Panc1 (cell line): ENCODE measurements around the gene CCDC141. TPM values are rescaled to one million over a fixed set of nuclear protein-coding genes. Genes with fewer than 3 reads are reported as not detected.

Experiments
- ATAC-seq: fragments of 200-7000 bp; cut with Tn5 transposase; 2 replicates; pipeline ENCODE4 v1.9.1; 2020; ENCODE audit warnings: mild to moderate bottlenecking, moderate library complexity
- BruUV-seq: library from RNA; stranded (reverse); fragments of 400-500 nt; replicated peaks from 2 replicates; lab custom pipeline; 2021; lab: Mats Ljungman, UMichigan
- CTCF ChIA-PET: fragments of 300-600 bp; sonication (Branson Sonifier 250); formaldehyde crosslinking; loops from one replicate; lab custom pipeline; 2022; ENCODE audit warnings: antibody characterized with exemption; lab: Charles Lee
- POLR2A ChIA-PET: fragments of 300-600 bp; sonication (Branson Sonifier 250); formaldehyde crosslinking; loops from one replicate; lab custom pipeline; 2022; ENCODE audit warnings: antibody characterized with exemption; lab: Charles Lee
- DNase-seq: peaks from one replicate; pipeline ENCODE4 v3.0.0-alpha.2; 2010; ENCODE audit warnings: low read depth, low spot score
- H3K27ac ChIP-seq: 2 replicates; pipeline ENCODE4 v1.5.1; 2011; ENCODE audit warnings: mild to moderate bottlenecking, low read length, inconsistent platforms
- H3K27me3 ChIP-seq: fragments of 200-500 bp; sonication (Bioruptor generic); 2 replicates; pipeline ENCODE4 v1.6.0; 2014; ENCODE audit warnings: low read length, inconsistent platforms; ENCODE audit not compliant: control insufficient read depth, insufficient read depth
- H3K36me3 ChIP-seq: fragments of 200-500 bp; sonication (Bioruptor generic); 2 replicates; pipeline ENCODE4 v1.5.1; 2014; ENCODE audit warnings: inconsistent platforms, mild to moderate bottlenecking, low read length, moderate library complexity; ENCODE audit not compliant: control insufficient read depth, insufficient read depth
- H3K4me1 ChIP-seq: 2 replicates; pipeline ENCODE4 v1.5.1; 2011; ENCODE audit warnings: inconsistent platforms, mild to moderate bottlenecking, low read length, moderate library complexity; ENCODE audit not compliant: control insufficient read depth, insufficient read depth
- H3K4me3 ChIP-seq, 2 experiments: 2 replicates each; pipeline ENCODE4 v1.5.1; 2011 to 2012; ENCODE audit warnings: low read depth in 2 of 2, low read length in 2 of 2, mild to moderate bottlenecking in 2 of 2, inconsistent platforms in 1 of 2, moderate library complexity in 1 of 2
- H3K9me3 ChIP-seq: fragments of 200-500 bp; sonication (Bioruptor generic); 2 replicates; pipeline ENCODE4 v1.5.1; 2014; ENCODE audit warnings: low read depth, mild to moderate bottlenecking, inconsistent platforms, low read length, moderate library complexity; ENCODE audit not compliant: control insufficient read depth, insufficient read depth
- POLR2AphosphoS5 ChIP-seq: IDR thresholded peaks from 2 replicates; pipeline ENCODE4 v1.6.1; 2012; ENCODE audit warnings: mild to moderate bottlenecking, low read depth, low read length, moderate library complexity
- SIN3A ChIP-seq: IDR thresholded peaks from 2 replicates; pipeline ENCODE4 v1.6.1; 2012; ENCODE audit warnings: low read depth, mild to moderate bottlenecking, low read length, moderate library complexity, borderline replicate concordance; ENCODE audit not compliant: insufficient read depth
- TCF7L2 ChIP-seq: IDR thresholded peaks from 2 replicates; pipeline ENCODE4 v1.6.1; 2011; ENCODE audit warnings: mild to moderate bottlenecking, low read depth, low read length, inconsistent platforms
- in situ Hi-C: cut with HindIII; loops from 2 replicates; pipeline ENCODE4 v1.10.0; 2016; ENCODE audit warnings: low sequenced_read_pairs, low pct_unique_long_range_greater_than_20kb
- intact Hi-C: fragments of 100-400 bp; cut with micrococcal nuclease; formaldehyde crosslinking; loops from one replicate; pipeline ENCODE4 v1.10.0; 2022; ENCODE audit not compliant: unreplicated experiment
- total RNA-seq: library from RNA; stranded (reverse); gene quantifications from one replicate; pipeline ENCODE4 v1.2.1, GENCODE V29; 2021; ENCODE audit not compliant: unreplicated experiment
- TF ChIP-seq, protein P1 (sequence below): fragments of 450-650 bp; IDR thresholded peaks from 2 replicates; pipeline ENCODE4 v1.5.1; 2017; ENCODE audit warnings: mild to moderate bottlenecking
- TF ChIP-seq, protein P2 (sequence below), 2 experiments: IDR thresholded peaks; 2 replicates each; pipeline ENCODE4 v1.6.1; 2011 to 2012; ENCODE audit warnings: low read depth in 2 of 2, control low read depth in 1 of 2, low read length in 1 of 2, mild to moderate bottlenecking in 1 of 2, moderate library complexity in 1 of 2; ENCODE audit not compliant: insufficient read depth in 1 of 2

The CCDC141 gene
- total RNA-seq, 1 experiment from 2014 or later: 0.10 TPM

DNA sequence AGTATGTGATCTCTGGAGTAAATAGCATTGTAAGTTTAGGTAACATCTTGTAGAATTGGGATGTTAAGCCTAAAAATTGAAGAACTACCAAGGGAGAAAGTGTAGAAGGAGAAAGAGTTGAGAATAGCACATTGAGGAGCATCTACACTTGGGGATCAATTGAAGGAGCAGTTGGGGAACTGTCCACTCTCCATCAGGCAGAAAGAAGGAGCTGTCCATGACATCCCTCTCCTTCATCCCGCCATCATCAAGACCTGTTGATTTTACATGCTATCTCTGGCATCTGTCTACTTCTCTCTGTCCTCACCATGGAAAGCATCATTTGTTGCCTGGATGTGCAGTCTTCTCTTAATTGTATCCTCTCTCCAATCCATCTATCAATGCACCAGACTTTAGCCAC lies 87.8 kb downstream of the CCDC141 start:
- no TSS peak for BruUV-seq
- H3K27me3 ChIP-seq: no peaks in the 10 kb centered on the region
- H3K27ac ChIP-seq: no peak overlapping the region
- no peak overlapping the region for H3K4me3 ChIP-seq
- DNase-seq (no peak), ATAC-seq (no peak)
- ChIA-PET CTCF (no interaction called here), POLR2A (no interaction called here)
- intact Hi-C loops (no loop called here), in situ Hi-C loops (no loop called here)
- no peaks in the 10 kb centered on the region for H3K4me1 ChIP-seq
- no peaks in the 10 kb centered on the region for H3K36me3 ChIP-seq
- no peaks in the 10 kb centered on the region for H3K9me3 ChIP-seq
- no peak for TF ChIP-seq TCF7L2
- no peak for TF ChIP-seq SIN3A
- TF ChIP-seq, protein P1, sequence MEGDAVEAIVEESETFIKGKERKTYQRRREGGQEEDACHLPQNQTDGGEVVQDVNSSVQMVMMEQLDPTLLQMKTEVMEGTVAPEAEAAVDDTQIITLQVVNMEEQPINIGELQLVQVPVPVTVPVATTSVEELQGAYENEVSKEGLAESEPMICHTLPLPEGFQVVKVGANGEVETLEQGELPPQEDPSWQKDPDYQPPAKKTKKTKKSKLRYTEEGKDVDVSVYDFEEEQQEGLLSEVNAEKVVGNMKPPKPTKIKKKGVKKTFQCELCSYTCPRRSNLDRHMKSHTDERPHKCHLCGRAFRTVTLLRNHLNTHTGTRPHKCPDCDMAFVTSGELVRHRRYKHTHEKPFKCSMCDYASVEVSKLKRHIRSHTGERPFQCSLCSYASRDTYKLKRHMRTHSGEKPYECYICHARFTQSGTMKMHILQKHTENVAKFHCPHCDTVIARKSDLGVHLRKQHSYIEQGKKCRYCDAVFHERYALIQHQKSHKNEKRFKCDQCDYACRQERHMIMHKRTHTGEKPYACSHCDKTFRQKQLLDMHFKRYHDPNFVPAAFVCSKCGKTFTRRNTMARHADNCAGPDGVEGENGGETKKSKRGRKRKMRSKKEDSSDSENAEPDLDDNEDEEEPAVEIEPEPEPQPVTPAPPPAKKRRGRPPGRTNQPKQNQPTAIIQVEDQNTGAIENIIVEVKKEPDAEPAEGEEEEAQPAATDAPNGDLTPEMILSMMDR: no peak
- TF ChIP-seq, protein P2, sequence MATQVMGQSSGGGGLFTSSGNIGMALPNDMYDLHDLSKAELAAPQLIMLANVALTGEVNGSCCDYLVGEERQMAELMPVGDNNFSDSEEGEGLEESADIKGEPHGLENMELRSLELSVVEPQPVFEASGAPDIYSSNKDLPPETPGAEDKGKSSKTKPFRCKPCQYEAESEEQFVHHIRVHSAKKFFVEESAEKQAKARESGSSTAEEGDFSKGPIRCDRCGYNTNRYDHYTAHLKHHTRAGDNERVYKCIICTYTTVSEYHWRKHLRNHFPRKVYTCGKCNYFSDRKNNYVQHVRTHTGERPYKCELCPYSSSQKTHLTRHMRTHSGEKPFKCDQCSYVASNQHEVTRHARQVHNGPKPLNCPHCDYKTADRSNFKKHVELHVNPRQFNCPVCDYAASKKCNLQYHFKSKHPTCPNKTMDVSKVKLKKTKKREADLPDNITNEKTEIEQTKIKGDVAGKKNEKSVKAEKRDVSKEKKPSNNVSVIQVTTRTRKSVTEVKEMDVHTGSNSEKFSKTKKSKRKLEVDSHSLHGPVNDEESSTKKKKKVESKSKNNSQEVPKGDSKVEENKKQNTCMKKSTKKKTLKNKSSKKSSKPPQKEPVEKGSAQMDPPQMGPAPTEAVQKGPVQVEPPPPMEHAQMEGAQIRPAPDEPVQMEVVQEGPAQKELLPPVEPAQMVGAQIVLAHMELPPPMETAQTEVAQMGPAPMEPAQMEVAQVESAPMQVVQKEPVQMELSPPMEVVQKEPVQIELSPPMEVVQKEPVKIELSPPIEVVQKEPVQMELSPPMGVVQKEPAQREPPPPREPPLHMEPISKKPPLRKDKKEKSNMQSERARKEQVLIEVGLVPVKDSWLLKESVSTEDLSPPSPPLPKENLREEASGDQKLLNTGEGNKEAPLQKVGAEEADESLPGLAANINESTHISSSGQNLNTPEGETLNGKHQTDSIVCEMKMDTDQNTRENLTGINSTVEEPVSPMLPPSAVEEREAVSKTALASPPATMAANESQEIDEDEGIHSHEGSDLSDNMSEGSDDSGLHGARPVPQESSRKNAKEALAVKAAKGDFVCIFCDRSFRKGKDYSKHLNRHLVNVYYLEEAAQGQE (IDR thresholded peaks at IDR 0.05; ENCODE audit: insufficient read depth in 1 of 2, low read depth in 2 of 2, low read length in 1 of 2): no peak
- TF ChIP-seq POLR2AphosphoS5: no peak

DNA sequence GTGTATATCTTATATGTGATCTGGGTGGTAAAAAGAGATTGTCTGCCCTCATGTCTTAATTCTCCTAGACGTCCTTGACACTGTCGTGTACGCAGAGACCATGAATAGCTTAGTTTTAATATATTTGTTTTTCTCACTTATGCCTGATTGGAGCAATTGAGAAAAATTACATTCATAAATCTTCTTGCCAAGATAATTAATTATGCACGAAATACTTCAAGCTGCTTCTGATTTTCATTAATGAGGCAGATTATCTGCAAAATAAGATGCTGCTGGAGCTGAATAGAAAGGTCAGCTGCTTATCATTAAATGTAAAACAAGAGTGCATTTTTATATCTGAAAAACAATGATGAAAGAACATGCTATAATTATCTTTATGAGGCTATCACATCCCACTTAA lies 95.9 kb downstream of the CCDC141 start:
- Histone ChIP-seq H3K4me1 (no peaks in the 10 kb centered on the region), H3K27me3 (no peaks in the 10 kb centered on the region), H3K36me3 (no peaks in the 10 kb centered on the region), H3K4me3 (no peak overlapping the region), H3K9me3 (no peaks in the 10 kb centered on the region), H3K27ac (no peak overlapping the region)
- no peak for ATAC-seq
- DNase-seq: no peak
- CTCF ChIA-PET: no interaction called here
- POLR2A ChIA-PET: no interaction called here
- TF ChIP-seq, protein P2 (IDR thresholded peaks at IDR 0.05; ENCODE audit: insufficient read depth in 1 of 2, low read depth in 2 of 2, low read length in 1 of 2): no peak
- TF ChIP-seq TCF7L2: no peak
- TF ChIP-seq SIN3A: no peak
- TF ChIP-seq, protein P1: no peak
- no peak for TF ChIP-seq POLR2AphosphoS5
- no TSS peak for BruUV-seq
- in situ Hi-C loops: no loop called here
- intact Hi-C loops: no loop called here
